ENCODE data around the gene CLASP1. TPM values are rescaled to one million over a fixed set of nuclear protein-coding genes. Genes with fewer than 3 reads are reported as not detected.

CLASP1 gene
- total RNA-seq, 2 experiments from 2014 or later: 60.3 to 61.4 TPM

DNA sequence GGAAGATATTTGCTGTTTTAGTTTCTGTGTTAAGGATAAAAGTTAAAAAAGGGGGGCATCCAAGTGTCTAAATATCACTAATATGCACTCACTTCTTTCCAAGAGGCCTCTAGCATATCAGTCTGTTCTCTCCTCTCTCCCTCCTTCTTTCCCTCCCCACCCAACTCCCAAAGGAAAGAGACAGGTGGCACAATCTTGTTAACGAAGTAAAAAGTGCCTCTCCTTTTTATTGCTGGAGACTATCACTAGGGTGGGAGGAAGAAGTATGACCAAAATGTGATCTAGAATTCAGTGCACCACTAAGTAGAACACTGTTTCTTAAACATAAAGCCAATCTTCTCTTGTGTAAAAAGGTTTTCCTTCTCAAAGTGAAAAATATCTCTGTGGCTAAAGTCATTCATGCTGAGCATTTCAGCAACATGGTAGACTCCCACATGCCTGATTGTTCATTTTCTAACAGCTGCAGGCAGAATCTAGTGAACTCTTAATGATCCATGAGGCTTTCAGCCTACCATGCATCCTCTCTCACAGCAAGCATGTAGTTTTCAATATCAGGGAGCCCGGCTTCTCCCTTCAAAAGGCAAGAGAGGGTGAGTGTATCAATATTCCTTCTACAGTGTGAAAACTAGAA is 79.1 kb downstream of the CLASP1 start:
- H3K4me1 Mint-ChIP-seq (ENCODE audit: low read depth): peaks cover 32% of the 10 kb centered on the region
- POLR2A ChIA-PET: no interaction called here
- no peaks in the 10 kb centered on the region for H3K27me3 Mint-ChIP-seq
- CTCF ChIA-PET: no interaction called here
- H3K9me3 Mint-ChIP-seq: no peaks in the 10 kb centered on the region
- H3K36me3 Mint-ChIP-seq (ENCODE audit: low read depth): peaks cover 10% of the 10 kb centered on the region
- H3K27ac Mint-ChIP-seq: no peak overlapping the region
- intact Hi-C loops (cut with micrococcal nuclease): no loop called here
- H3K4me3 Mint-ChIP-seq: no peak overlapping the region
- no peak for ATAC-seq
- no peak for DNase-seq
- no peak for TF ChIP-seq CTCF (IDR thresholded peaks at IDR 0.05)

- H3K9me3 Mint-ChIP-seq: peaks cover 4% of the 10 kb centered on the region
- no peak overlapping the region for H3K27ac Mint-ChIP-seq
- DNase-seq (no peak), ATAC-seq (no peak)
- CTCF ChIA-PET: interaction anchor here (1.0 to 1.4 kb wide), 2 partner anchors 80 to 122 kb away, joined by 3 read pairs; no protein-coding TSS in a partner anchor
- no peaks in the 10 kb centered on the region for H3K27me3 Mint-ChIP-seq
- H3K4me3 Mint-ChIP-seq: no peak overlapping the region
- intact Hi-C loops (cut with micrococcal nuclease): no loop called here
- peaks cover 23% of the 10 kb centered on the region for H3K36me3 Mint-ChIP-seq (ENCODE audit: low read depth)
- POLR2A ChIA-PET: interaction anchor here (1.8 to 2.7 kb wide), 2 partner anchors 37 to 132 kb away, joined by 4 to 8 read pairs; partner anchors contain the start of gene RNU4ATAC
- H3K4me1 Mint-ChIP-seq (ENCODE audit: low read depth): peaks cover 50% of the 10 kb centered on the region
- TF ChIP-seq CTCF (IDR thresholded peaks at IDR 0.05): no peak
Observed at GRCh38 chr2:121567957-121568409, 81.3 kb downstream of the CLASP1 start.

GRCh38 chr2:121567452-121567851 is 81.8 kb downstream of the CLASP1 start:
- Mint-ChIP-seq H3K9me3 (peaks cover 4% of the 10 kb centered on the region), H3K4me1 (ENCODE audit: low read depth) (peaks cover 56% of the 10 kb centered on the region), H3K27ac (no peak overlapping the region), H3K4me3 (no peak overlapping the region), H3K27me3 (no peaks in the 10 kb centered on the region), H3K36me3 (ENCODE audit: low read depth) (peaks cover 24% of the 10 kb centered on the region)
- DNase-seq (no peak), ATAC-seq (no peak)
- POLR2A ChIA-PET: interaction anchor here (1.8 to 2.7 kb wide), 2 partner anchors 37 to 132 kb away, joined by 4 to 8 read pairs; partner anchors contain the start of gene RNU4ATAC
- no peak for TF ChIP-seq CTCF (IDR thresholded peaks at IDR 0.05)
- intact Hi-C loops (cut with micrococcal nuclease): no loop called here
- CTCF ChIA-PET: interaction anchor here (1.0 to 1.5 kb wide), 5 partner anchors 9 to 122 kb away, joined by 3 read pairs; no protein-coding TSS in a partner anchor

DNA sequence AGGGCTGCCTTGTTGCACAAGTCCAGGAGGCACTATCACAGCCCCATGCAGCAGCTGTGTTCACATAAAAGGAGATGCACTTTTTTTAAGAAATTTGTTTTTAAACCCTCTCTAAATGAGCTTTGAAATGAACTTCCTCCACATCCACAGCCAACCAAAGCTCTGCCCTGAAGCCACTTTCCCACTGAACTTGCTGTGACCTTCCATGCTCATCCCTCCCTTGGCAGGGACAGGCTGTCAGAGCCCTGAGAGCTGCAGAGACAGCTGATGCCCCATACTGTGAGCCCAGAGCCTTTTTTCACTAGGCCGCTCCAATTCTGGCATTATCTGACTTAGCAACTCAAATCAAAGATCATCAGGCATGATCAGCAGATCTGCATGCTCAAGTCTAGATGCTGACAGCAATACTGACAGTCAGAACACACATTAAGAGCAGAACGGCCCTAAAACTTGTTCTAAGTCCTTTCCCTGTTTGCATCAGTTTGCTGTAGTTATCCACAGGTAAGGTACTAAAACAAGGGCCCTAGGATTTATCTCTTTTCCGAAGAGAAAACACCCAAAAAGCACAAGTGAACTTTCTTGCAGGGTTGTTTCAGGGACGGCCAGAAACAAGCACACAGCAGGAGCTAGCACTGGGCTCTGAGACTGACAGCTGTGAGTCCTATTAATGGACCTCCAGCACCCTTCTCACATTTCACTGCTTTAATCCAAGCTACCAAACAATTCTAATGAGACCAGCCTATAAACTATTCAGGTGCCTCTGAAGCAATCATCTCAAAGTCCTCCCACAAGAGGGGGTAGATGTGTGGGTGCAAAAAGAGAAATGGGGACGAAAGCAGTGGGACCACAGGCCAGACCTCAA is 83.6 kb downstream of the CLASP1 start:
- no peak for DNase-seq
- Mint-ChIP-seq H3K27me3 (no peaks in the 10 kb centered on the region), H3K27ac (no peak overlapping the region), H3K36me3 (ENCODE audit: low read depth) (peaks cover 21% of the 10 kb centered on the region), H3K4me1 (ENCODE audit: low read depth) (peaks cover 68% of the 10 kb centered on the region), H3K4me3 (no peak overlapping the region), H3K9me3 (peaks cover 4% of the 10 kb centered on the region)
- no peak for TF ChIP-seq CTCF (IDR thresholded peaks at IDR 0.05)
- POLR2A ChIA-PET: interaction anchor here (2.3 kb wide), 1 partner anchor 34 kb away, joined by 7 read pairs; the partner anchor contains the start of gene RNU4ATAC
- no peak for ATAC-seq
- CTCF ChIA-PET: interaction anchor here (1.5 kb wide), 1 partner anchor 11 kb away, joined by 3 read pairs; no protein-coding TSS in a partner anchor
- intact Hi-C loops (cut with micrococcal nuclease): no loop called here
